Calu3 (cell line): Measurements from ENCODE around the gene AP3D1. TPM values are rescaled to one million over a fixed set of nuclear protein-coding genes. Genes with fewer than 3 reads are reported as not detected.
A peak's percentile ranks its signal among the peaks of the same experiment; 100 is the strongest.
"Not testable (repeated sequence)": the region's sequence is repeated elsewhere in the genome, so short reads cannot be mapped to it uniquely, and the experiment has no call there.

Source experiments
- Bru-seq: library from RNA; stranded (reverse); fragments of 400-500 nt; gene quantifications from one replicate; lab custom pipeline; 2021; lab: Mats Ljungman, UMichigan
- BruChase-seq, 2 experiments: library from RNA; stranded (reverse); fragments of 400-500 nt; gene quantifications; one replicate each; lab custom pipeline; 2021; lab: Mats Ljungman, UMichigan
- BruUV-seq: library from RNA; stranded (reverse); fragments of 400-500 nt; replicated peaks from 2 replicates; lab custom pipeline; 2021; lab: Mats Ljungman, UMichigan
- CTCF ChIA-PET: fragments of 300-600 bp; sonication (Branson Sonifier 250); formaldehyde crosslinking; loops from one replicate; lab custom pipeline; 2022; ENCODE audit warnings: antibody characterized with exemption; lab: Charles Lee
- DNase-seq: peaks from one replicate; pipeline ENCODE4 v3.0.0; 2022
- H3K27ac Mint-ChIP-seq: one replicate; pipeline ENCODE4 v1.8.0; 2022; ENCODE audit warnings: mixed read lengths; ENCODE audit not compliant: unreplicated experiment
- H3K27me3 Mint-ChIP-seq: one replicate; pipeline ENCODE4 v1.8.0; 2022; ENCODE audit warnings: mixed read lengths; ENCODE audit not compliant: unreplicated experiment
- H3K36me3 Mint-ChIP-seq: one replicate; pipeline ENCODE4 v1.8.0; 2022; ENCODE audit warnings: mild to moderate bottlenecking, moderate library complexity, mixed read lengths; ENCODE audit not compliant: insufficient read depth, unreplicated experiment
- H3K4me1 Mint-ChIP-seq: one replicate; pipeline ENCODE4 v1.8.0; 2022; ENCODE audit warnings: mild to moderate bottlenecking, low read depth, mixed read lengths; ENCODE audit not compliant: unreplicated experiment
- H3K4me3 Mint-ChIP-seq: one replicate; pipeline ENCODE4 v1.8.0; 2022; ENCODE audit warnings: mild to moderate bottlenecking, low read depth, moderate library complexity, mixed read lengths; ENCODE audit not compliant: unreplicated experiment
- H3K9me3 Mint-ChIP-seq: one replicate; pipeline ENCODE4 v1.8.0; 2022; ENCODE audit warnings: low read depth, mixed read lengths; ENCODE audit not compliant: unreplicated experiment
- intact Hi-C: fragments of 100-400 bp; cut with micrococcal nuclease; formaldehyde crosslinking; loops from one replicate; pipeline ENCODE4 v1.10.0; 2022; ENCODE audit not compliant: unreplicated experiment
- long read RNA-seq: library from polyadenylated mRNA; stranded (forward); transcript quantifications from one replicate; pipeline ENCODE4 v2.0.0, GENCODE V29; 2022
- total RNA-seq: library from RNA; stranded (reverse); gene quantifications from 2 replicates; pipeline ENCODE4 v1.2.3, GENCODE V29; 2022
- TF ChIP-seq, protein P1 (sequence below): fragments of 200-600 bp; IDR thresholded peaks from one replicate; pipeline ENCODE4 v1.8.0; 2022; ENCODE audit warnings: antibody characterized with exemption; ENCODE audit not compliant: unreplicated experiment

AP3D1 gene
- total RNA-seq (107 and 108 TPM in 2 replicates), Bru-seq, nascent RNA (percentile 70 among the genes with signal in this experiment), BruChase-seq, experiment 1, labeled RNA remaining after a 6-hour chase (percentile 86 among the genes with signal in this experiment), BruChase-seq, experiment 2, labeled RNA remaining after a 2-hour chase (percentile 80 among the genes with signal in this experiment)
- long read RNA-seq, full-length matches to known transcripts, result 11 of 30 reads
- long read RNA-seq, partial matches to known transcripts, result 8 of 30 reads
- long read RNA-seq, other reads (novel, unspliced or antisense), result 11 of 30 reads

DNA sequence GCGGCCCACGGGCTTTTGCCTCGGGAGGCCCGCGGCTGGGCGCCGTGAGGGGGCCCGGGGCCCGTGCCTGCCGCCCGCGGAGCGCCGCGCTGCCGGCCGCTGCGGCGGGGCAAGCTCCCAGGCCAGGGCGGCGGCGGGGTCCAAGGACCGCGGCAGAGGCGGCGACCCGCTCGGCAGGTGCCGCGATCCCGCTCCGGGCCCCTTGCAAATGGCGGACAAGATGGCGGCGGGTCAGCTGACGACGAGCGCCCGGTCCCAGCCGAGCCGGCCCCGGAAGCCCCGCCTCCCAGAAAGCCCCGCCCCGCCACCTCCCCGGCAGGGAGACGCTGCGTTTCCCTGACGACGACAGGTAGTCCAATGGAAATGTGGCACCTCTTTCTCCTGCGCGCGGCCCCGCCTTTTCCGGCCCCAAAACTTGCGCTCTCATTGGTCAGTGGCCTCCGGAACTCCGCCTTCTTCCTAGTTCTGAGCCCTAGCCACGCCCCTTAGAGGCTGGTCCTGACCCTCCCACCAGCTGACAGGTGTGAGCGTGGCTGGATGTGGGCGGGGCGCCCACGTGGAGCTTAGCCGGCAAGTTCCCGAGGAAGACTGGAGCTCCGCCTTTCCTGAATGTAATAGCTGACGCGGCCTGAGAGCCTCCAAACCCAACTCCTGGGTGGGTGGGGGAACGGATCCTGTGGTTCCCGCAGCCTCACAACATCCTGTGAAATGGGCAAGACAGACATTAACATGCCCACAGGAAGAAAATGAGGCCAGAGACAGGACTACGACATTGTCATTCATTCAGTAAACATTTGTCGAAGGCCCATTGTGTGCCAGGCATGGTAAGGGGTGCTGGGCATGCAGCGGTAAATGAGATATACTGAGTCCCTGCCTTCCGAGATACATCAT is at the start of gene AP3D1:
TSS of gene AP3D1 (minus strand) at position 228 of the 891 bp plus-strand sequence. CDS start 232 bp downstream, outside the sequence.
- Mint-ChIP-seq H3K27me3 (no peaks in the 10 kb centered on the region), H3K4me3 (peak within 1 kb of the TSS; percentile 75), H3K36me3 (peaks cover 55% of the 10 kb centered on the region), H3K4me1 (peaks cover 14% of the 10 kb centered on the region), H3K27ac (peak within 1 kb of the TSS; percentile 95), H3K9me3 (no peaks in the 10 kb centered on the region)
- CTCF ChIA-PET, result interaction anchor here (1.2 kb wide), 1 partner anchor 152 kb away, joined by 3 read pairs; no protein-coding TSS in a partner anchor
- BruUV-seq, result TSS peak; percentile 63
- peak; percentile 98 for DNase-seq
- TF ChIP-seq, protein P1, sequence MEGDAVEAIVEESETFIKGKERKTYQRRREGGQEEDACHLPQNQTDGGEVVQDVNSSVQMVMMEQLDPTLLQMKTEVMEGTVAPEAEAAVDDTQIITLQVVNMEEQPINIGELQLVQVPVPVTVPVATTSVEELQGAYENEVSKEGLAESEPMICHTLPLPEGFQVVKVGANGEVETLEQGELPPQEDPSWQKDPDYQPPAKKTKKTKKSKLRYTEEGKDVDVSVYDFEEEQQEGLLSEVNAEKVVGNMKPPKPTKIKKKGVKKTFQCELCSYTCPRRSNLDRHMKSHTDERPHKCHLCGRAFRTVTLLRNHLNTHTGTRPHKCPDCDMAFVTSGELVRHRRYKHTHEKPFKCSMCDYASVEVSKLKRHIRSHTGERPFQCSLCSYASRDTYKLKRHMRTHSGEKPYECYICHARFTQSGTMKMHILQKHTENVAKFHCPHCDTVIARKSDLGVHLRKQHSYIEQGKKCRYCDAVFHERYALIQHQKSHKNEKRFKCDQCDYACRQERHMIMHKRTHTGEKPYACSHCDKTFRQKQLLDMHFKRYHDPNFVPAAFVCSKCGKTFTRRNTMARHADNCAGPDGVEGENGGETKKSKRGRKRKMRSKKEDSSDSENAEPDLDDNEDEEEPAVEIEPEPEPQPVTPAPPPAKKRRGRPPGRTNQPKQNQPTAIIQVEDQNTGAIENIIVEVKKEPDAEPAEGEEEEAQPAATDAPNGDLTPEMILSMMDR, result no peak
- intact Hi-C loops, result loop anchor here (10.0 kb wide), 1 partner anchor 83 kb away; the partner anchor contains the start of genes PLEKHJ1 and SF3A2

DNA sequence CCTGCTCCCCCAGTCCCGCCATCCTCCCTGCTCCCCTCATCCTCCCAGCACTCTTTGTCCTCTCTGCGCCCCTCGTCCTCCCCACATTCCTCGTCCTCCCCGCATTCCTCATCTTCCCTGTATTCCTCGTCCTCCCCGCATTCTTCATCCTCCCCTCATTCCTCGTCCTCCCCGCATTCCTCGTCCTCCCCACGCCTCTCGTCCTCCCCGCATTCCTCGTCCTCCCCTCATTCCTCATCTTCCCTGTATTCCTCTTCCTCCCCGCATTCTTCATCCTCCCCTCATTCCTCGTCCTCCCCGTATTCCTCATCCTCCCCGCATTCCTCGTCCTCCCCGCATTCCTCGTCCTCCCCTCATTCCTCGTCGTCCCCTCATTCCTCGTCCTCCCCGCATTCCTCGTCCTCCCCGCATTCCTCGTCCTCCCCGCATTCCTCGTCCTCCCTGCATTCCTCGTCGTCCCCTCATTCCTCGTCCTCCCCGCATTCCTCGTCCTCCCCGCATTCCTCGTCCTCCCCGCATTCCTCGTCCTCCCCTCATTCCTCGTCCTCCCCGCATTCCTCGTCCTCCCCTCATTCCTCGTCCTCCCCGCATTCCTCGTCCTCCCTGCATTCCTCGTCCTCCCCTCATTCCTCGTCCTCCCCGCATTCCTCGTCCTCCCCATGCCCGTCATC is 49.4 kb upstream of the AP3D1 start:
- H3K27me3 Mint-ChIP-seq, BruUV-seq, H3K9me3 Mint-ChIP-seq, intact Hi-C loops, H3K4me3 Mint-ChIP-seq, H3K4me1 Mint-ChIP-seq, CTCF ChIA-PET, H3K27ac Mint-ChIP-seq, DNase-seq: not testable (repeated sequence)
- H3K36me3 Mint-ChIP-seq, result peaks cover 31% of the 10 kb centered on the region

DNA sequence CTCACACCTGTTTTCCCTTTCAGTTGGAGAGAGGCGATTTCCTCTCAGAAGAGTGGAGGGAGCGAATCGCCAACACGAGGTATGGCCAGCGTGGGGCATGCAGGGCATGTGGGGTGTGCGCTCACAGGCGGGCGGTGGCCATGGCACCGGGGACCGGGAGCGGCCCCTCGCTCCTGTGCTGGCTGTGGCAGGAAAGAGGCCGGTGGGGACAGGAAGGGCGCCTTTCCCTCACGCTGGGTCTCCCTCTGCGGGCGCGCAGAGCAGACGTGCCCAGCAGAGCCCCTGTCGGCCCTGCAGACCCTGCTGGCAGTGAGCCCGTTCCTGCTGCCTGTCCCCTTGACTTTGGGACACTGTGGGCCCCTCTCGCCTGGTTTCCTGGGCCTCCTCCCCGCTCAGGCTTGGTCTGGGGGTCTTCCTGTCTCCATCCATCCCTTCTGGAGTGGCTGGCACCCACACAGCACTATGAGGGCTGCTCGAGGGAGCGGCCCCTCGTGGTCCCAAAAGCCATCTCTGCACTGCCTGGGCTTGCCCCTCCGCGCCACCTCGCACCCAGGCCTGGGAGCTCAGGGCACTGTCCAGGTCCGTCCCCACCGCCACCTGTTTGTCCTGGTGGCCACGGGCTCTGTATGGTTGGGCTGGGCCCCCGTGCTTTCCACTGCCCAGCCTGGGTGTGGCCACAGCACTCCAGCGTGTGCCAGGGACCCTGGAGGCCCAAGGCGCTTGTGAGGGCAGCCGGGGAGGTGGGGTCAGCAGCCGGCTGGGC is 48.7 kb upstream of the AP3D1 start:
- Mint-ChIP-seq H3K9me3 (no peaks in the 10 kb centered on the region), H3K36me3 (peaks cover 31% of the 10 kb centered on the region), H3K27ac (no peak overlapping the region), H3K4me3 (no peak overlapping the region), H3K27me3 (no peaks in the 10 kb centered on the region), H3K4me1 (no peaks in the 10 kb centered on the region)
- no peak for DNase-seq
- TF ChIP-seq, protein P1, result no peak
- CTCF ChIA-PET, result interaction anchor here (0.7 kb wide), 1 partner anchor 29 kb away, joined by 4 read pairs; no protein-coding TSS in a partner anchor
- no TSS peak for BruUV-seq
- intact Hi-C loops, result no loop called here

DNA sequence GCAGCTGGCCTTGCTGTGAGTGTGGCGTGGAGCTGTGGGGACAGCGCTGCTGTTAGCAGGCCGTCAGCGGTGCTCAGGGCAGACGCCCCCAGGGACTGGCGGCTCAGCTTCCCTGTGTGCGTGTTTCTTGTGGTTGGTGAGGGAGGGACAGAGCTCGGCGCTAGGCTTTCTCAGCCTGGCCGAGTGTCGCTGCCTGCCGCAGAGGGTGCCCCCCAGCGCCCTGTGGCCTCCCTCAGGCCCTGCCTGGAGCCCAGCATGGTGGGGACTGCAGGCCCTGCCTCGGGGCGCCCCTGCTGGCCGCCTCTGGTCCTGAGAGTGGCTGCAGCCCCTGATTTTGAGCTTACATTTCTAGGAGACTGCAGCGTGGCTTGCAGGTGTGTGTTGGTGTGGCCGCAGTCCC is 47.8 kb upstream of the AP3D1 start:
- TF ChIP-seq, protein P1, result no peak
- no peak for DNase-seq
- Mint-ChIP-seq H3K36me3 (peaks cover 26% of the 10 kb centered on the region), H3K27me3 (no peaks in the 10 kb centered on the region), H3K9me3 (no peaks in the 10 kb centered on the region), H3K27ac (no peak overlapping the region), H3K4me3 (no peak overlapping the region), H3K4me1 (no peaks in the 10 kb centered on the region)
- CTCF ChIA-PET, result interaction anchor here (0.5 to 0.7 kb wide), 2 partner anchors 28 to 43 kb away, joined by 4 read pairs; no protein-coding TSS in a partner anchor
- BruUV-seq, result no TSS peak
- intact Hi-C loops, result no loop called here
